Measurements from ENCODE around the gene SP5. TPM values are rescaled to one million over a fixed set of nuclear protein-coding genes. Genes with fewer than 3 reads are reported as not detected.

SP5 gene
- polyA plus RNA-seq, 1 experiment: not detected

DNA sequence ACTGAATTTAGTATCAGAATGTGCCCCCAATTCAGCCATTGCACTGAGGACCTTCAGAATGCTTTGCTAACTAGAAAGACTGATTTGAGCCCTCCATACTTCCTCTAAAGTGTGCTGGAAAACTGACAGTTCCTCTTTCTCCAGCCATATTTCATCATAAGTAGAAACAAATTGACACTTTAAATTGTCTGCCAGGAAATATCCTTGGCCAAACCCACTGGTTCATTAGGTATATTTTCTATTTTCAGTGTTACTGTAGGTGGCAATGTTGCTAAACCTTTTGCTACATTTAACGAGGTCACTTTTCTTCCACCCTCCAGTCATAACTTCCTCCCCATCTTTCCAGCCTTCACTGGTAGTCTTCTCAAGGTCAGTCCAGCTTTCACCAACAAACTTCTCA is 21.5 kb downstream of the SP5 start:
- H3K4me3 ChIP-seq (ENCODE audit: low read depth, low read length): no peak overlapping the region
- CTCF ChIA-PET: interaction anchor here (0.6 kb wide), 1 partner anchor 19 kb away, joined by 3 read pairs; no protein-coding TSS in a partner anchor
- POLR2A ChIA-PET: no interaction called here
- no peak for DNase-seq (ENCODE audit: low read depth)
- peaks cover 4% of the 10 kb centered on the region; the same call in 1 of the 2 replicates for H3K27me3 ChIP-seq (ENCODE audit: control insufficient read depth, insufficient read depth, low read length)
- H3K36me3 ChIP-seq (ENCODE audit: control insufficient read depth, insufficient read depth, low read length): no peaks in the 10 kb centered on the region
- TF ChIP-seq, protein P1, sequence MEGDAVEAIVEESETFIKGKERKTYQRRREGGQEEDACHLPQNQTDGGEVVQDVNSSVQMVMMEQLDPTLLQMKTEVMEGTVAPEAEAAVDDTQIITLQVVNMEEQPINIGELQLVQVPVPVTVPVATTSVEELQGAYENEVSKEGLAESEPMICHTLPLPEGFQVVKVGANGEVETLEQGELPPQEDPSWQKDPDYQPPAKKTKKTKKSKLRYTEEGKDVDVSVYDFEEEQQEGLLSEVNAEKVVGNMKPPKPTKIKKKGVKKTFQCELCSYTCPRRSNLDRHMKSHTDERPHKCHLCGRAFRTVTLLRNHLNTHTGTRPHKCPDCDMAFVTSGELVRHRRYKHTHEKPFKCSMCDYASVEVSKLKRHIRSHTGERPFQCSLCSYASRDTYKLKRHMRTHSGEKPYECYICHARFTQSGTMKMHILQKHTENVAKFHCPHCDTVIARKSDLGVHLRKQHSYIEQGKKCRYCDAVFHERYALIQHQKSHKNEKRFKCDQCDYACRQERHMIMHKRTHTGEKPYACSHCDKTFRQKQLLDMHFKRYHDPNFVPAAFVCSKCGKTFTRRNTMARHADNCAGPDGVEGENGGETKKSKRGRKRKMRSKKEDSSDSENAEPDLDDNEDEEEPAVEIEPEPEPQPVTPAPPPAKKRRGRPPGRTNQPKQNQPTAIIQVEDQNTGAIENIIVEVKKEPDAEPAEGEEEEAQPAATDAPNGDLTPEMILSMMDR (IDR thresholded peaks at IDR 0.05; ENCODE audit: insufficient read depth, low read depth, low read length): no peak

DNA sequence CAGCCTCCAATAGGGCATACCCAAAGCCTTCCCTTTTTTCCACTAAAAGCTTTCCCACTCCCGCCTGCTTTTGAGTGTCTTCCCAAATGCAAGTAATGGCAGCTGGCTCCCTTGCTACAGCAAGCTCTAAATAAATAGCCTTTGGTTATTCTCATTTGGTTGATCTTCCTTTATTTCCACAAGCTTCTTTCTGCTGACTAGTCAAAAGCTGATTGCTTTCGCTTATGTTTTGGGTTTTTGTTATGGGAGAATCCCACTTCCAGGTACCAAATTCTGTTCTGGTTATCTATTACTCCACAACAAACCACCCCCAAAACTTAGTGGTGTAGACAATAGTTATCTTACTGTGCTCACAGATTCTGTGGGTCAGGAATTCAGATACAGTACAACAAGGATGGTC is 22.3 kb downstream of the SP5 start:
- POLR2A ChIA-PET: no interaction called here
- CTCF ChIA-PET: interaction anchor here (1.1 kb wide), 1 partner anchor 9 kb away, joined by 5 read pairs; no protein-coding TSS in a partner anchor
- DNase-seq (ENCODE audit: low read depth): no peak
- peaks cover 4% of the 10 kb centered on the region; the same call in 1 of the 2 replicates for H3K27me3 ChIP-seq (ENCODE audit: control insufficient read depth, insufficient read depth, low read length)
- no peak overlapping the region for H3K4me3 ChIP-seq (ENCODE audit: low read depth, low read length)
- H3K36me3 ChIP-seq (ENCODE audit: control insufficient read depth, insufficient read depth, low read length): no peaks in the 10 kb centered on the region
- TF ChIP-seq, protein P1 (IDR thresholded peaks at IDR 0.05; ENCODE audit: insufficient read depth, low read depth, low read length): no peak

DNA sequence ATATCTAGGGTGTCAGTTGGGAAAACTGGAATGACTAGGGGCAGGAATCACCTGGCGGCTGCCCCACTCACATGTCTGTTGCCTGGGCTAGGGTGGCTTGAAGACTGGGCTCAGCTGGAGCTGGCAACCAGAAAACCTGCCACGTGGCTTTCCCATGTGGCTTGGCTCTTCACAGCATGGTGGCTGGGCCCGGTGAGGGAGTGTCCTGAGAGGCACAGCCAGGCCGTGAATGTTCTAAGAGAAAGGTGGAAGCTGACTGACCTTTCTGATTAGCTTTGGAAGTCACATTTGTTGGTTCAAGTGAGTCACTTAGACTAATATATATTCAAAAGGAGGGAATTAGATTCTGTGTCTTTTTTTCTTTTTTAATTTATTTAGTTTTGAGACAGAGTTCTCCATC is 22.7 kb downstream of the SP5 start:
- Histone ChIP-seq H3K27me3 (ENCODE audit: control insufficient read depth, insufficient read depth, low read length) (peaks cover 4% of the 10 kb centered on the region; the same call in 1 of the 2 replicates), H3K36me3 (ENCODE audit: control insufficient read depth, insufficient read depth, low read length) (no peaks in the 10 kb centered on the region), H3K4me3 (ENCODE audit: low read depth, low read length) (no peak overlapping the region)
- TF ChIP-seq, protein P1 (IDR thresholded peaks at IDR 0.05; ENCODE audit: insufficient read depth, low read depth, low read length): no peak
- CTCF ChIA-PET: interaction anchor here (1.1 kb wide), 1 partner anchor 10 kb away, joined by 5 read pairs; no protein-coding TSS in a partner anchor
- POLR2A ChIA-PET: no interaction called here
- DNase-seq (ENCODE audit: low read depth): no peak

DNA sequence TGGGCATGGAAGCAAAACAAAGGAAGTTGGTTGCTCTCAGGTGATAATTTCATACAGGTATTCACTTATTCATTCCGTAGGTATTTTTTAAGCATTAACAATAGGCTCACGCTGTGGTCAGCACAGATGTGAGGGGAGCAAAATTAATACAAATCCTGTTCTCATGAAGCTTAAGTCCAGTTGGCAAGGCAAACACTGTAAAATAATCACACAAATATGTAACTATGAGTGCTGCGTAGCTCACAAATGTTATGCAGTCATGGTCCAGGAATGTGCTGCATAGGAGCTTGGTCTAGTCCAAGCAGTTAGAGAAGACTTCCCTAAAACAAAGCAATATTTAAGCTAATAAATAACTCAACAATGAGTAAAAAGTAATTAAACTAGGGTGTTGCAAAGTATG is 23.9 kb downstream of the SP5 start:
- Histone ChIP-seq H3K36me3 (ENCODE audit: control insufficient read depth, insufficient read depth, low read length) (no peaks in the 10 kb centered on the region), H3K4me3 (ENCODE audit: low read depth, low read length) (no peak overlapping the region), H3K27me3 (ENCODE audit: control insufficient read depth, insufficient read depth, low read length) (peaks cover 4% of the 10 kb centered on the region; the same call in 1 of the 2 replicates)
- CTCF ChIA-PET: interaction anchor here (0.9 kb wide), 1 partner anchor 12 kb away, joined by 3 read pairs; no protein-coding TSS in a partner anchor
- DNase-seq (ENCODE audit: low read depth): peak; percentile 74
- TF ChIP-seq, protein P1 (IDR thresholded peaks at IDR 0.05; ENCODE audit: insufficient read depth, low read depth, low read length): no peak
- POLR2A ChIA-PET: interaction anchor here (0.9 kb wide), 1 partner anchor 31 kb away, joined by 3 read pairs; the partner anchor contains the start of gene ERICH2

DNA sequence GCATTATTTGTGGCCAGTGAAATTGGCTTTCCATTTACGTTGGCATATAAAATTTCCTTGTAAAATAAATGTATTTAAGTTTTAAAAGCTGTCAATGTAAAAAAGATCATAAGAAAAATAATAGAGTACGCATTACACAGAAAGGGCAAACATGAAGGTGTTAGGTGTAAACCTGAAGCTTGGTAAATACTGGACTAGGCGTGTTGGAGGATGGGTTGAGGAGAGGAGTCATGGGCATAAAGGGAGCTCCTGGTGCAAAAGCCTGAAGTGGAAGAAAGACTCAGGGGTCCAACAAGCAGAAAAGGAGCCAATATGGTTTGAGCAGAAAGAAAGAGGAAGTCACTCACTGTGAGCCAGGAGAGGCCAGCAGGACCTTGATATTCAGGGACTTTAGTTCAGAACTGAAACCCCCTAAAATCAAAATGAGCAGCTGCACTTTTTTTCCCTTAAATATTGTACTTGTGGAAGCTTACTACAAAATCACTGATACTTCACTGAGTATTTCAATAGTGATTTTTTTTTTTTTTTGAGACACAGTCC is 24.4 kb downstream of the SP5 start:
- Histone ChIP-seq H3K36me3 (ENCODE audit: control insufficient read depth, insufficient read depth, low read length) (no peaks in the 10 kb centered on the region), H3K4me3 (ENCODE audit: low read depth, low read length) (no peak overlapping the region), H3K27me3 (ENCODE audit: control insufficient read depth, insufficient read depth, low read length) (peaks cover 4% of the 10 kb centered on the region; the same call in 1 of the 2 replicates)
- TF ChIP-seq, protein P1 (IDR thresholded peaks at IDR 0.05; ENCODE audit: insufficient read depth, low read depth, low read length): no peak
- ChIA-PET CTCF (interaction anchor here (0.6 to 0.9 kb wide), 2 partner anchors 13 to 375 kb away, joined by 3 read pairs; no protein-coding TSS in a partner anchor), POLR2A (interaction anchor here (0.9 kb wide), 1 partner anchor 31 kb away, joined by 3 read pairs; the partner anchor contains the start of gene ERICH2)
- DNase-seq (ENCODE audit: low read depth): no peak
